SK-N-SH (cell line): Measurements from ENCODE around the gene PDXP. TPM values are rescaled to one million over a fixed set of nuclear protein-coding genes. Genes with fewer than 3 reads are reported as not detected.
A peak's percentile ranks its signal among the peaks of the same experiment; 100 is the strongest.
"Not testable (repeated sequence)": the region's sequence is repeated elsewhere in the genome, so short reads cannot be mapped to it uniquely, and the experiment has no call there.

Experiments
- CTCF ChIA-PET: fragments of 300-600, 350-600 bp; formaldehyde crosslinking; extraction: SDS; loops from one replicate; lab custom pipeline; 2021; lab: Yijun Ruan, JAX
- POLR2A ChIA-PET: fragments of 350-600 bp; sonication (Branson Sonifier 250); formaldehyde crosslinking; extraction: SDS; loops from one replicate; lab custom pipeline; 2020; ENCODE audit warnings: antibody characterized with exemption, inconsistent platforms; lab: Yijun Ruan, JAX
- DNase-seq: peaks from one replicate; pipeline ENCODE4 v3.0.0; 2012
- H2AFZ ChIP-seq: fragments of 200-600 bp; sonication (generic); 2 replicates; pipeline ENCODE4 v1.8.1; 2016; ENCODE audit warnings: antibody characterized with exemption, mild to moderate bottlenecking, low read depth
- H3F3A ChIP-seq: fragments of 200-600 bp; sonication (generic); replicated peaks from 2 replicates; pipeline ENCODE3; 2016; ENCODE audit warnings: antibody characterized with exemption, mild to moderate bottlenecking; ENCODE audit not compliant: insufficient read depth
- H3K27ac ChIP-seq, 2 experiments: fragments of 200-500 bp in 1 of 2; fragments of 200-600 bp in 1 of 2; sonication (Bioruptor generic) in 1 of 2; sonication (generic), shearing (Covaris generic) in 1 of 2; 2 replicates each; pipeline versions ENCODE4 v1.5.1 to v1.6.1; 2014 to 2016; ENCODE audit warnings: low read depth in 2 of 2, inconsistent platforms in 1 of 2, low read length in 1 of 2, mild to moderate bottlenecking in 1 of 2, mixed read lengths in 1 of 2
- H3K27me3 ChIP-seq: fragments of 200-600 bp; sonication (generic), shearing (Covaris generic); 2 replicates; pipeline ENCODE4 v1.6.1; 2016; ENCODE audit warnings: mixed run types; ENCODE audit not compliant: insufficient read depth
- H3K36me3 ChIP-seq, 2 experiments: fragments of 200-500 bp in 1 of 2; fragments of 200-600 bp in 1 of 2; sonication (Bioruptor generic) in 1 of 2; sonication (generic) in 1 of 2; replicated peaks in 1 of 2; 2 replicates each; pipeline versions ENCODE3 to v1.5.1; 2014 to 2016; ENCODE audit warnings: low read length in 1 of 2, mild to moderate bottlenecking in 1 of 2; ENCODE audit not compliant: insufficient read depth in 2 of 2, control insufficient read depth in 1 of 2
- H3K4me1 ChIP-seq, 2 experiments: fragments of 200-500 bp in 1 of 2; fragments of 200-600 bp in 1 of 2; sonication (Bioruptor generic) in 1 of 2; sonication (generic), shearing (Covaris generic) in 1 of 2; 2 replicates each; pipeline versions ENCODE4 v1.5.1 to v1.6.1; 2014 to 2016; ENCODE audit warnings: low read depth in 1 of 2, low read length in 1 of 2, mixed run types in 1 of 2; ENCODE audit not compliant: insufficient read depth in 2 of 2, control insufficient read depth in 1 of 2
- H3K4me2 ChIP-seq: fragments of 200-600 bp; sonication (generic), shearing (Covaris generic); 2 replicates; pipeline ENCODE4 v1.6.1; 2017; ENCODE audit warnings: mixed run types
- H3K4me3 ChIP-seq, 2 experiments: fragments of 200-500 bp in 1 of 2; fragments of 200-600 bp in 1 of 2; sonication (Bioruptor generic) in 1 of 2; sonication (generic), shearing (Covaris generic) in 1 of 2; 2 replicates each; pipeline versions ENCODE4 v1.5.1 to v1.8.1; 2014 to 2016; ENCODE audit warnings: low read depth in 2 of 2, inconsistent platforms in 1 of 2, low read length in 1 of 2, mild to moderate bottlenecking in 1 of 2, mixed read lengths in 1 of 2, moderate library complexity in 1 of 2
- H3K79me2 ChIP-seq: fragments of 200-600 bp; sonication (generic); 2 replicates; pipeline ENCODE4 v1.8.1; 2017; ENCODE audit warnings: mild to moderate bottlenecking; ENCODE audit not compliant: insufficient read depth
- H3K9ac ChIP-seq: fragments of 200-600 bp; sonication (generic); 2 replicates; pipeline ENCODE4 v1.6.1; 2017; ENCODE audit warnings: mixed run types
- H3K9me2 ChIP-seq: fragments of 200-600 bp; sonication (generic); 2 replicates; pipeline ENCODE4 v1.6.1; 2017; ENCODE audit warnings: mixed run types
- H3K9me3 ChIP-seq: fragments of 200-600 bp; sonication (generic); 2 replicates; pipeline ENCODE4 v1.6.1; 2017; ENCODE audit warnings: mixed run types, mild to moderate bottlenecking, moderate library complexity
- H4K20me1 ChIP-seq: fragments of 200-600 bp; sonication (generic); 2 replicates; pipeline ENCODE4 v1.6.1; 2017; ENCODE audit warnings: mild to moderate bottlenecking, mixed run types; ENCODE audit not compliant: insufficient read depth
- GATA2 ChIP-seq: sonication (generic); formaldehyde crosslinking; IDR thresholded peaks from 2 replicates; pipeline ENCODE4 v1.5.0; 2020; ENCODE audit warnings: mild to moderate bottlenecking, missing genetic modification reagents
- MEF2A ChIP-seq: IDR thresholded peaks from 2 replicates; pipeline ENCODE4 v1.4.0; 2012; ENCODE audit warnings: low read depth, borderline replicate concordance
- MXI1 ChIP-seq: IDR thresholded peaks from 2 replicates; pipeline ENCODE4 v1.6.1; 2012; ENCODE audit warnings: mild to moderate bottlenecking, low read depth, low read length, improper control_type of control experiment
- POLR2AphosphoS5 ChIP-seq: IDR thresholded peaks from 2 replicates; pipeline ENCODE4 v1.6.1; 2012; ENCODE audit warnings: low read depth, low read length
- SIN3A ChIP-seq: IDR thresholded peaks from 2 replicates; pipeline ENCODE4 v1.6.1; 2012; ENCODE audit warnings: low read depth, mild to moderate bottlenecking, low read length, moderate library complexity, borderline replicate concordance
- TEAD4 ChIP-seq: IDR thresholded peaks from 2 replicates; pipeline ENCODE4 v1.4.0; 2012; ENCODE audit warnings: mild to moderate bottlenecking, borderline replicate concordance; ENCODE audit not compliant: insufficient read depth
- YY1 ChIP-seq: IDR thresholded peaks from 2 replicates; pipeline ENCODE4 v1.4.0; 2012; ENCODE audit warnings: low read depth, mild to moderate bottlenecking
- WGBS: methylation state at CpG from one replicate; pipeline ENCODE4 v1.1.6; 2017; ENCODE audit warnings: low lambda C conversion rate; 5-methylcytosine and 5-hydroxymethylcytosine counted together
- polyA plus RNA-seq, 3 experiments: library from polyadenylated mRNA; depleted of rRNA; stranded (reverse); fragments of >200 nt; gene quantifications; 2 replicates each; pipeline ENCODE4 v1.2.3, GENCODE V29; 2012
- TF ChIP-seq, protein P1 (sequence below): IDR thresholded peaks from 2 replicates; pipeline ENCODE4 v1.6.1; 2012; ENCODE audit warnings: mild to moderate bottlenecking, low read depth, low read length, moderate library complexity
- TF ChIP-seq, protein P2 (sequence below): IDR thresholded peaks from 2 replicates; pipeline ENCODE4 v1.4.0; 2012; ENCODE audit warnings: low read depth, borderline replicate concordance
- TF ChIP-seq, protein P3 (sequence below): fragments of 200-600 bp; sonication (generic); IDR thresholded peaks from 2 replicates; pipeline ENCODE4 v1.6.1; 2017; ENCODE audit warnings: antibody characterized with exemption, mild to moderate bottlenecking, moderate library complexity

PDXP gene
- polyA plus RNA-seq, 1 of the 3 experiments (the other 2 are of a cell fraction) = 22.5 TPM

DNA sequence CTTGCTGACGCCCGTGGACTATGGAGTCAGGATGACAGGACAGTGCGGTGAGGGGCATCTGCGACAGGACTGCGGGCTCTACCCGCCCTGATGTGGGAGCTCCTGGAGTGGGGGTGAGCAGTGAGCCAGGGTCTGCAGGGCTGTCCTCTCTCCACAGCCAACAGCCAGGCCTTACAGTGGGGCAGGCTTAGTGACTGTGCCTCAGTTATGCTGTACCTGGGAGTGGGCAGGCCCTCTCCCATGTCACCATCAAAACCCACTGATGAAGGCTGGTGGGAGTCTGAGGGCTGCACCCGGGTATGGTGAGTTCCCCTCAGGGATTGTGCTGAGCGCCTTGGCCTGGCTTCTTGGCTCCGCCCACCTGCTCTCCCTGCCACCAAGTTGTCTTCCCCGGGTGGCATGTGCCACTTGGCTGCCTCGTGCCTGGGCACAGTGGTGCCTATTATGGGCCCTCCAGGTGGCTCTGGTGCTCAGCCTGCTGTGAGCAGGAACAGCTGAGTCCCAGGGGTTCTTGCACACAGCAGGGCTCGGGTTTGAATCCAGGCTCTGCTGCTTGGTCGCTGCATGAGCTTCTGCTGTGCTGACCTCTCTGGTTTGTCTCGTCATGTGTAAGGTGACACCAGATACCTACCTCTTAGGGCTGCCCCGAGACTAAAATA, 34.2 kb downstream of the PDXP start:
- 98% methylated on average over 11 of the region's 15 CpGs for WGBS
- Histone ChIP-seq H2AFZ (no peak overlapping the region), H4K20me1 (no peaks in the 10 kb centered on the region), H3K27me3 (no peaks in the 10 kb centered on the region), H3K9ac (no peak overlapping the region), H3K36me3 (peaks cover 12 to 43% of the 10 kb centered on the region in 2 experiments), H3K9me3 (no peaks in the 10 kb centered on the region), H3K27ac (no peak overlapping the region), H3K9me2 (no peaks in the 10 kb centered on the region), H3K79me2 (peaks cover 14% of the 10 kb centered on the region), H3K4me3 (no peak overlapping the region), H3K4me2 (no peak overlapping the region), H3F3A (peaks cover 21% of the 10 kb centered on the region), H3K4me1 (peaks cover 6 to 11% of the 10 kb centered on the region in 2 experiments; a peak in 2 of 4 replicates)
- CTCF ChIA-PET = interaction anchor here (0.7 to 6.0 kb wide), 4 partner anchors 10 to 50 kb away, joined by 3 to 65 read pairs (median 8); partner anchors contain the start of gene NOL12
- TF ChIP-seq MEF2A (no peak), MXI1 (no peak), GATA2 (CRISPR knock-in tag) (no peak), YY1 (no peak), SIN3A (no peak), TEAD4 (no peak), POLR2AphosphoS5 (no peak)
- TF ChIP-seq, protein P1, sequence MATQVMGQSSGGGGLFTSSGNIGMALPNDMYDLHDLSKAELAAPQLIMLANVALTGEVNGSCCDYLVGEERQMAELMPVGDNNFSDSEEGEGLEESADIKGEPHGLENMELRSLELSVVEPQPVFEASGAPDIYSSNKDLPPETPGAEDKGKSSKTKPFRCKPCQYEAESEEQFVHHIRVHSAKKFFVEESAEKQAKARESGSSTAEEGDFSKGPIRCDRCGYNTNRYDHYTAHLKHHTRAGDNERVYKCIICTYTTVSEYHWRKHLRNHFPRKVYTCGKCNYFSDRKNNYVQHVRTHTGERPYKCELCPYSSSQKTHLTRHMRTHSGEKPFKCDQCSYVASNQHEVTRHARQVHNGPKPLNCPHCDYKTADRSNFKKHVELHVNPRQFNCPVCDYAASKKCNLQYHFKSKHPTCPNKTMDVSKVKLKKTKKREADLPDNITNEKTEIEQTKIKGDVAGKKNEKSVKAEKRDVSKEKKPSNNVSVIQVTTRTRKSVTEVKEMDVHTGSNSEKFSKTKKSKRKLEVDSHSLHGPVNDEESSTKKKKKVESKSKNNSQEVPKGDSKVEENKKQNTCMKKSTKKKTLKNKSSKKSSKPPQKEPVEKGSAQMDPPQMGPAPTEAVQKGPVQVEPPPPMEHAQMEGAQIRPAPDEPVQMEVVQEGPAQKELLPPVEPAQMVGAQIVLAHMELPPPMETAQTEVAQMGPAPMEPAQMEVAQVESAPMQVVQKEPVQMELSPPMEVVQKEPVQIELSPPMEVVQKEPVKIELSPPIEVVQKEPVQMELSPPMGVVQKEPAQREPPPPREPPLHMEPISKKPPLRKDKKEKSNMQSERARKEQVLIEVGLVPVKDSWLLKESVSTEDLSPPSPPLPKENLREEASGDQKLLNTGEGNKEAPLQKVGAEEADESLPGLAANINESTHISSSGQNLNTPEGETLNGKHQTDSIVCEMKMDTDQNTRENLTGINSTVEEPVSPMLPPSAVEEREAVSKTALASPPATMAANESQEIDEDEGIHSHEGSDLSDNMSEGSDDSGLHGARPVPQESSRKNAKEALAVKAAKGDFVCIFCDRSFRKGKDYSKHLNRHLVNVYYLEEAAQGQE = no peak
- TF ChIP-seq, protein P2, sequence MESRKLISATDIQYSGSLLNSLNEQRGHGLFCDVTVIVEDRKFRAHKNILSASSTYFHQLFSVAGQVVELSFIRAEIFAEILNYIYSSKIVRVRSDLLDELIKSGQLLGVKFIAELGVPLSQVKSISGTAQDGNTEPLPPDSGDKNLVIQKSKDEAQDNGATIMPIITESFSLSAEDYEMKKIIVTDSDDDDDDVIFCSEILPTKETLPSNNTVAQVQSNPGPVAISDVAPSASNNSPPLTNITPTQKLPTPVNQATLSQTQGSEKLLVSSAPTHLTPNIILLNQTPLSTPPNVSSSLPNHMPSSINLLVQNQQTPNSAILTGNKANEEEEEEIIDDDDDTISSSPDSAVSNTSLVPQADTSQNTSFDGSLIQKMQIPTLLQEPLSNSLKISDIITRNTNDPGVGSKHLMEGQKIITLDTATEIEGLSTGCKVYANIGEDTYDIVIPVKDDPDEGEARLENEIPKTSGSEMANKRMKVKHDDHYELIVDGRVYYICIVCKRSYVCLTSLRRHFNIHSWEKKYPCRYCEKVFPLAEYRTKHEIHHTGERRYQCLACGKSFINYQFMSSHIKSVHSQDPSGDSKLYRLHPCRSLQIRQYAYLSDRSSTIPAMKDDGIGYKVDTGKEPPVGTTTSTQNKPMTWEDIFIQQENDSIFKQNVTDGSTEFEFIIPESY = no peak
- TF ChIP-seq, protein P3, sequence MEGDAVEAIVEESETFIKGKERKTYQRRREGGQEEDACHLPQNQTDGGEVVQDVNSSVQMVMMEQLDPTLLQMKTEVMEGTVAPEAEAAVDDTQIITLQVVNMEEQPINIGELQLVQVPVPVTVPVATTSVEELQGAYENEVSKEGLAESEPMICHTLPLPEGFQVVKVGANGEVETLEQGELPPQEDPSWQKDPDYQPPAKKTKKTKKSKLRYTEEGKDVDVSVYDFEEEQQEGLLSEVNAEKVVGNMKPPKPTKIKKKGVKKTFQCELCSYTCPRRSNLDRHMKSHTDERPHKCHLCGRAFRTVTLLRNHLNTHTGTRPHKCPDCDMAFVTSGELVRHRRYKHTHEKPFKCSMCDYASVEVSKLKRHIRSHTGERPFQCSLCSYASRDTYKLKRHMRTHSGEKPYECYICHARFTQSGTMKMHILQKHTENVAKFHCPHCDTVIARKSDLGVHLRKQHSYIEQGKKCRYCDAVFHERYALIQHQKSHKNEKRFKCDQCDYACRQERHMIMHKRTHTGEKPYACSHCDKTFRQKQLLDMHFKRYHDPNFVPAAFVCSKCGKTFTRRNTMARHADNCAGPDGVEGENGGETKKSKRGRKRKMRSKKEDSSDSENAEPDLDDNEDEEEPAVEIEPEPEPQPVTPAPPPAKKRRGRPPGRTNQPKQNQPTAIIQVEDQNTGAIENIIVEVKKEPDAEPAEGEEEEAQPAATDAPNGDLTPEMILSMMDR = no peak
- no peak for DNase-seq
- POLR2A ChIA-PET = no interaction called here

DNA sequence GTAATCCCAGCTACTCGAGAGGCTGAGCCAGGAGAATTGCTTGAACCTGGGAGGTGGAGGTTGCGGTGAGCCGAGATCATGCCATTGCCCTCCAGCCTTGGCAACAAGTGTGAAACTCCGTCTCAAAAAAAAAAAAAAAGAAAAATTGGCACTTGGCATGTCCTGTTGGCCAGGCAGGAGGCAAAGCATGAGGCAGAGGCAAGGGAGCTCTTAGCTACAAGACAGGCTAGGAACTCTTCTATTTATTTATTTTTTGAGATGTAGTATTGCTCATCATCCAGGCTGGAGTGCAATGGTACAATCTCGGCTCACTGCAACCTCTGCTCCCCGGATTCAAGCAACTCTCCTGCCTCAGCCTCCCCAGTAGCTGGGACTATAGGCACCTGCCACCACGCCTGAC, 35.6 kb downstream of the PDXP start:
- H3K4me3 ChIP-seq, H3K9me2 ChIP-seq, H3K9me3 ChIP-seq, H4K20me1 ChIP-seq, H3K9ac ChIP-seq, H2AFZ ChIP-seq, H3K27me3 ChIP-seq, POLR2A ChIA-PET, H3K4me2 ChIP-seq, H3K27ac ChIP-seq, DNase-seq: not testable (repeated sequence)
- over 99% methylated on average over 7 of the region's 7 CpGs for WGBS
- H3K4me1 ChIP-seq = peaks cover 6 to 11% of the 10 kb centered on the region in 2 experiments; a peak in 2 of 4 replicates
- H3K79me2 ChIP-seq = peaks cover 13% of the 10 kb centered on the region
- H3K36me3 ChIP-seq = peaks cover 7 to 32% of the 10 kb centered on the region in 2 experiments
- H3F3A ChIP-seq = peaks cover 21% of the 10 kb centered on the region
- CTCF ChIA-PET = interaction anchor here (6.0 to 6.2 kb wide), 2 partner anchors 11 to 51 kb away, joined by 55 to 65 read pairs; partner anchors contain the start of gene NOL12

DNA sequence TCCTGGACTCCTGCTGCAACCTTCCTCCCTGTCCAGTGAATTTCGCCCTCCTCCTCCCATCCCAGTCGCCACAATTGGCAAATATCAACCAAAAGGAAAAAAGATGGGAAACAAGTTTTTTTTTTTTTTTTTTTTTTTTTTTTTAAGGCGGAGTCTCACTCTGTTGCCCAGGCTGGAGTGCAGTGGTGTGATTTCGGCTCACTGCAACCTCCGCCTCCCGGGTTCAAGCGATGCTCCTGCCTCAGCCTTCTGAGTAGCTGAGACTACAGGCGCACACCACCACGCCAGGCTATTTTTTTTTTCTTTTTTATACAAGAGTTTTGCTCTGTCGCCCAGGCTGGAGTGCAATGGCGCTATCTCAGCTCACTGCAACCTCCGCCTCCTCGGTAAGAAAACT, 37.7 kb downstream of the PDXP start:
- not testable (repeated sequence) for H4K20me1 ChIP-seq, H3K9me2 ChIP-seq, H3K27me3 ChIP-seq, DNase-seq, H2AFZ ChIP-seq, H3K9me3 ChIP-seq
- 0 out of 2 replicates have a peak overlapping the region, but pooled peaks have one; percentile 11 for H3K9ac ChIP-seq
- ChIA-PET POLR2A (interaction anchor here (1.1 to 1.6 kb wide), 2 partner anchors 15 to 35 kb away, joined by 3 to 4 read pairs; no protein-coding TSS in a partner anchor), CTCF (interaction anchor here (0.6 to 6.2 kb wide), 15 partner anchors 7 to 96 kb away, joined by 3 to 65 read pairs (median 4); partner anchors contain the start of genes NOL12 and PDXP)
- peaks cover 6 to 11% of the 10 kb centered on the region in 2 experiments; a peak in 2 of 4 replicates for H3K4me1 ChIP-seq
- peak overlapping the region; percentile 89 for H3K4me2 ChIP-seq
- H3K36me3 ChIP-seq = peaks cover 13 to 22% of the 10 kb centered on the region in 2 experiments
- H3K79me2 ChIP-seq = peaks cover 17% of the 10 kb centered on the region
- H3K4me3 ChIP-seq = peak overlapping the region; percentile 57 to 82
- peaks cover 21% of the 10 kb centered on the region for H3F3A ChIP-seq
- peak overlapping the region; percentile 51 to 68 for H3K27ac ChIP-seq
- 47% methylated on average over 13 of the region's 13 CpGs for WGBS
